Prostate gland (tissue), 2 donors: ENCODE measurements around the gene ARHGAP5. TPM values are rescaled to one million over a fixed set of nuclear protein-coding genes. Genes with fewer than 3 reads are reported as not detected.
"Not testable (repeated sequence)": the region's sequence is repeated elsewhere in the genome, so short reads cannot be mapped to it uniquely, and the experiment has no call there.

Experiments used
- DNase-seq: peaks from one replicate; pipeline ENCODE4 v3.0.0-alpha.2; 2019; ENCODE audit warnings: low spot score
- H3K27ac ChIP-seq, 2 donors: fragments of 200-600 bp; sonication (generic); 2 replicates each; pipeline ENCODE4 v1.5.1; 2017 to 2019
- H3K27me3 ChIP-seq: fragments of 200-600 bp; sonication (generic); replicated peaks from 2 replicates; pipeline ENCODE4 v1.5.1; 2019; ENCODE audit not compliant: insufficient read depth
- H3K36me3 ChIP-seq, 2 donors: fragments of 200-600 bp; sonication (generic); 1 replicate in 1 of 2; 2 replicates in 1 of 2; pipeline versions ENCODE4 v1.5.1 to v1.8.1; 2017 to 2019
- H3K4me1 ChIP-seq: fragments of 200-600 bp; sonication (generic); replicated peaks from 2 replicates; pipeline ENCODE4 v1.5.1; 2019
- H3K4me3 ChIP-seq, 2 donors: fragments of 200-600 bp; sonication (generic); 2 replicates each; pipeline ENCODE4 v1.5.1; 2017 to 2019
- H3K9me3 ChIP-seq: fragments of 200-600 bp; sonication (generic); 2 replicates; pipeline ENCODE4 v1.5.1; 2017
- CTCF ChIP-seq, 4 experiments: fragments of 200-600 bp in 2 of 4; fragments of 450-650 bp in 2 of 4; sonication (generic) in 2 of 4; IDR thresholded peaks; 1 replicate in 3 of 4; 2 replicates in 1 of 4; pipeline ENCODE4 v1.5.1; 2016 to 2019; ENCODE audit warnings: antibody characterized with exemption in 4 of 4, mild to moderate bottlenecking in 2 of 4, moderate library complexity in 2 of 4
- POLR2A ChIP-seq: fragments of 450-650 bp; IDR thresholded peaks from one replicate; pipeline ENCODE4 v1.6.1; 2016; ENCODE audit warnings: antibody characterized with exemption, mild to moderate bottlenecking
- POLR2AphosphoS5 ChIP-seq: sonication (generic); formaldehyde crosslinking; IDR thresholded peaks from one replicate; pipeline ENCODE4 v1.6.1; 2017; ENCODE audit warnings: antibody characterized with exemption
- WGBS: methylation state at CpG from one replicate; pipeline ENCODE4 v1.1.5; 2018; 5-methylcytosine and 5-hydroxymethylcytosine counted together
- intact Hi-C: fragments of 100-400 bp; cut with DNase I; formaldehyde crosslinking; loops from one replicate; pipeline ENCODE4 v1.14.2; 2022
- total RNA-seq, 2 donors: library from RNA; depleted of rRNA; stranded (reverse); fragments of >200 nt; gene quantifications; one replicate each; pipeline ENCODE4 v1.1.0, GENCODE V29; 2016

ARHGAP5 gene
- total RNA-seq, 2 donors from 2014 or later: 83.3 to 112 TPM

GRCh38 chr14:32129124-32129523 is 52.0 kb downstream of the ARHGAP5 start:
- intact Hi-C loops: loop anchor here (5.0 kb wide), 1 partner anchor 962 kb away; no protein-coding TSS in a partner anchor
- Histone ChIP-seq H3K4me3 (no peak overlapping the region), H3K36me3 (no peaks in the 10 kb centered on the region), H3K27me3 (no peaks in the 10 kb centered on the region), H3K27ac (no peak overlapping the region), H3K4me1 (no peaks in the 10 kb centered on the region), H3K9me3 (no peaks in the 10 kb centered on the region)
- 36% methylated on average over 2 of the region's 2 CpGs for WGBS
- no peak for DNase-seq
- TF ChIP-seq POLR2AphosphoS5: peak; percentile 27
- no peak for TF ChIP-seq CTCF (IDR thresholded peaks at IDR 0.05)

- H3K4me3 ChIP-seq, H3K9me3 ChIP-seq, H3K27ac ChIP-seq, H3K36me3 ChIP-seq, DNase-seq, H3K4me1 ChIP-seq, H3K27me3 ChIP-seq, intact Hi-C loops: not testable (repeated sequence)
- 100% methylated on average over 5 of the region's 5 CpGs for WGBS
These were observed 54.6 kb downstream of the ARHGAP5 start for GRCh38 chr14:32131689-32132088.

DNA sequence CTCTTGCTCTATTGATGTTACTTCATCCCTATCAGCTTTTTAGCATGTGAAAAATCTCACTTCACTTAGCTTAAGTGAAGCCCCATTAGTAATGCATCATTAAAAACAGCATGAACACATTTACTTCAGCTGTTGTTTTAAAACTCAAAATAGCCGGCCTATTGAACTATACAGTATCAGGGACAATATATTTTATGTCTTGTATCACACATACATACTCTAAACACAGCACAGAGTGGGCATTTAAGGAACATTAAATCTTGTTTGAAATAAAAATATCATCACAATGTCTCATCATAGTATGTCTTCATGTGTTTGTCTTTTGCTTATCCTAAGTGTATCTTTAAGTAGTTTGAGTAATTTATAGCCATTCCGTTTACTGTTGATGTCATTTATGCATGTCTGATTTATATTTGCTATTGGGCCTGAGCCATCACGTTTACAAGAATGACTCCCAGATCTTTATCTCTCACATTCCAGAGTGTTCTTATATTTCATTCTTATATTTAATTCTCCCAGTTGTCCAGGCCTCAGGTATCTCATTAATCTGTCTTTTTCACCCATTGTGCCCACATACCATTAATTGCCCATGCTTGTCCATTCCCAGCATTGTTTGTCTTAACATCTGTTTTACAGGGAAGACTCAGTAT is 57.5 kb downstream of the ARHGAP5 start:
- Histone ChIP-seq H3K27me3 (no peaks in the 10 kb centered on the region), H3K9me3 (no peaks in the 10 kb centered on the region), H3K4me3 (no peak overlapping the region), H3K36me3 (no peaks in the 10 kb centered on the region), H3K4me1 (no peaks in the 10 kb centered on the region), H3K27ac (no peak overlapping the region)
- intact Hi-C loops: no loop called here
- peak; percentile 25 for TF ChIP-seq POLR2AphosphoS5
- TF ChIP-seq POLR2A: no peak
- TF ChIP-seq CTCF (IDR thresholded peaks at IDR 0.05): no peak
- 18% methylated on average over 3 of the region's 3 CpGs for WGBS
- DNase-seq: peak; percentile 10

GRCh38 chr14:32136027-32136825 is 59.1 kb downstream of the ARHGAP5 start:
- no peak for TF ChIP-seq CTCF (IDR thresholded peaks at IDR 0.05)
- TF ChIP-seq POLR2AphosphoS5: no peak
- no peak for TF ChIP-seq POLR2A
- intact Hi-C loops: no loop called here
- H3K4me3 ChIP-seq: no peak overlapping the region
- no peak for DNase-seq
- H3K4me1 ChIP-seq: no peaks in the 10 kb centered on the region
- H3K36me3 ChIP-seq: no peaks in the 10 kb centered on the region
- H3K27me3 ChIP-seq: no peaks in the 10 kb centered on the region
- H3K27ac ChIP-seq: no peak overlapping the region
- no peaks in the 10 kb centered on the region for H3K9me3 ChIP-seq
- 80% methylated on average over 2 of the region's 2 CpGs for WGBS

GRCh38 chr14:32137313-32137712 is 60.2 kb downstream of the ARHGAP5 start:
- no peaks in the 10 kb centered on the region for H3K4me1 ChIP-seq
- no peaks in the 10 kb centered on the region for H3K27me3 ChIP-seq
- no peaks in the 10 kb centered on the region for H3K9me3 ChIP-seq
- intact Hi-C loops: no loop called here
- no peak for DNase-seq
- no peak for TF ChIP-seq POLR2AphosphoS5
- no peak for TF ChIP-seq POLR2A
- no peak for TF ChIP-seq CTCF (IDR thresholded peaks at IDR 0.05)
- no peak overlapping the region for H3K4me3 ChIP-seq
- H3K36me3 ChIP-seq: no peaks in the 10 kb centered on the region
- H3K27ac ChIP-seq: no peak overlapping the region
- WGBS: 97% methylated on average over 4 of the region's 4 CpGs
